Psoas muscle (tissue), 8 donors: ENCODE results near the gene ECT2L. TPM values are rescaled to one million over a fixed set of nuclear protein-coding genes. Genes with fewer than 3 reads are reported as not detected.

Experiments used
- ATAC-seq, 4 donors: fragments of 200-7000 bp; cut with Tn5 transposase; one replicate each; pipeline ENCODE4 v1.9.1; 2020; ENCODE audit warnings: moderate library complexity in 3 of 4, mild to moderate bottlenecking in 2 of 4
- DNase-seq, 2 donors: peaks; one replicate each; pipeline ENCODE4 v3.0.0-alpha.2; 2020
- H3K27ac ChIP-seq: fragments of 200-600 bp; one replicate; pipeline ENCODE4 v1.8.0; 2022
- H3K27me3 ChIP-seq, 3 donors: fragments of 200-600 bp in 1 of 3; one replicate each; pipeline versions ENCODE4 v1.6.1 to v1.8.0; 2013 to 2022; ENCODE audit warnings: low read length in 2 of 3, mild to moderate bottlenecking in 2 of 3, moderate library complexity in 1 of 3; ENCODE audit not compliant: insufficient read depth in 3 of 3
- H3K36me3 ChIP-seq, 2 donors: fragments of 200-600 bp in 1 of 2; one replicate each; pipeline versions ENCODE4 v1.6.1 to v1.8.0; 2013 to 2022; ENCODE audit warnings: low read depth in 1 of 2, mild to moderate bottlenecking in 1 of 2, moderate library complexity in 1 of 2; ENCODE audit not compliant: insufficient read depth in 1 of 2
- H3K4me1 ChIP-seq: fragments of 200-600 bp; one replicate; pipeline ENCODE4 v1.8.0; 2022
- H3K4me3 ChIP-seq: fragments of 200-600 bp; one replicate; pipeline ENCODE4 v1.8.0; 2022; ENCODE audit warnings: mild to moderate bottlenecking
- H3K9me3 ChIP-seq: fragments of 200-600 bp; one replicate; pipeline ENCODE4 v1.8.0; 2022
- WGBS, 3 donors: extraction: QIAGEN DNeasy Blood & Tissue Kit; methylation state at CpG; one replicate each; pipeline versions ENCODE4 v1.1.6 to v1.1.7; 2013; 5-methylcytosine and 5-hydroxymethylcytosine counted together
- intact Hi-C, 2 donors: fragments of 100-400 bp; cut with DNase I; formaldehyde crosslinking; loops; one replicate each; pipeline versions ENCODE4 v1.11.0 to v1.14.2; 2022
- polyA plus RNA-seq, 3 donors: library from polyadenylated mRNA; stranded (reverse); fragments of 200-250 nt; gene quantifications; one replicate each; pipeline ENCODE4 v1.2.3, GENCODE V29; 2013
- total RNA-seq, 4 donors: library from RNA; stranded (reverse); fragmentation: NEBNext Ultra II Directional in 2 of 4; extraction: Animal tissue kit (Norgen Biotek cat#: 25700) in 2 of 4; gene quantifications; one replicate each; pipeline versions ENCODE4 v1.2.1 to v1.2.4, GENCODE V29; 2021 to 2023
- TF ChIP-seq, protein P1 (sequence below): fragments of 200-600 bp; IDR thresholded peaks from one replicate; pipeline ENCODE4 v1.8.0; 2022; ENCODE audit warnings: antibody characterized with exemption
- donor health status: healthy with polysubstance abuse.
- donor health status: DM: no; HTN: no; CAD: no; lungs with moderate emphysema.
- donor health status: Bipolar disorder and iron deficiency.
- donor health status: healthy.
- donor health status: DM: yes; HTN: yes; CAD: no.
- donor health status: DM: no; HTN: no; CAD: no.
- donor health status: DM: no; HTN: no; CAD: no.
- donor health status: DM: yes; HTN: yes; CAD: no.

Gene ECT2L
- total and polyA plus RNA-seq, 7 donors: under 0.01 TPM; not detected in 6

DNA sequence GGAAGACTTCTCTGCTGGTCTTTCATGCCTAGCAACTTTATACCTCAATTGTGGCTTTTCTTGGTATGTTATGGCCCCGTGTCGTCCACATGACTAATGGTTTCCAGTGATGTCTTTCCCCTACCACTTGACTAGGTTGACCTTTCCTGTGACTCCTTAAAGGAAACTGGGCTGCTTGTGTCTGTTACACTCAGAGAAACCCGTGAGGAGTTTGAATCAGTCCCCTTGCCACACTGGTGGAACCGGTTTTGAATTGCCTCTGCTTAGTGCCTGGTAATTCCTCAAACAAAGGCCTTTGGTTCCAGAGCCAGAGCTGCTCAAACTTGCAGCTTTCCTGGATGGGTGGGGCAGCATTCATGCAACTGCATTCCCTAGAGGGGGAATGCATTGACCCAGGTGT lies 21.9 kb downstream of the ECT2L start:
- ATAC-seq (no peak), DNase-seq (no peak)
- 46 to 56% (median 47%) methylated on average over 4 of the region's 4 CpGs for WGBS, 3 donors
- no peaks in the 10 kb centered on the region for H3K36me3 ChIP-seq
- H3K4me3 ChIP-seq: no peak overlapping the region
- TF ChIP-seq, protein P1, sequence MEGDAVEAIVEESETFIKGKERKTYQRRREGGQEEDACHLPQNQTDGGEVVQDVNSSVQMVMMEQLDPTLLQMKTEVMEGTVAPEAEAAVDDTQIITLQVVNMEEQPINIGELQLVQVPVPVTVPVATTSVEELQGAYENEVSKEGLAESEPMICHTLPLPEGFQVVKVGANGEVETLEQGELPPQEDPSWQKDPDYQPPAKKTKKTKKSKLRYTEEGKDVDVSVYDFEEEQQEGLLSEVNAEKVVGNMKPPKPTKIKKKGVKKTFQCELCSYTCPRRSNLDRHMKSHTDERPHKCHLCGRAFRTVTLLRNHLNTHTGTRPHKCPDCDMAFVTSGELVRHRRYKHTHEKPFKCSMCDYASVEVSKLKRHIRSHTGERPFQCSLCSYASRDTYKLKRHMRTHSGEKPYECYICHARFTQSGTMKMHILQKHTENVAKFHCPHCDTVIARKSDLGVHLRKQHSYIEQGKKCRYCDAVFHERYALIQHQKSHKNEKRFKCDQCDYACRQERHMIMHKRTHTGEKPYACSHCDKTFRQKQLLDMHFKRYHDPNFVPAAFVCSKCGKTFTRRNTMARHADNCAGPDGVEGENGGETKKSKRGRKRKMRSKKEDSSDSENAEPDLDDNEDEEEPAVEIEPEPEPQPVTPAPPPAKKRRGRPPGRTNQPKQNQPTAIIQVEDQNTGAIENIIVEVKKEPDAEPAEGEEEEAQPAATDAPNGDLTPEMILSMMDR: no peak
- no peaks in the 10 kb centered on the region for H3K27me3 ChIP-seq
- H3K27ac ChIP-seq: no peak overlapping the region
- intact Hi-C loops: loop anchor here (5.0 to 10.0 kb wide), 3 partner anchors 287 to 545 kb away; no protein-coding TSS in a partner anchor
- no peaks in the 10 kb centered on the region for H3K9me3 ChIP-seq
- H3K4me1 ChIP-seq: no peaks in the 10 kb centered on the region

DNA sequence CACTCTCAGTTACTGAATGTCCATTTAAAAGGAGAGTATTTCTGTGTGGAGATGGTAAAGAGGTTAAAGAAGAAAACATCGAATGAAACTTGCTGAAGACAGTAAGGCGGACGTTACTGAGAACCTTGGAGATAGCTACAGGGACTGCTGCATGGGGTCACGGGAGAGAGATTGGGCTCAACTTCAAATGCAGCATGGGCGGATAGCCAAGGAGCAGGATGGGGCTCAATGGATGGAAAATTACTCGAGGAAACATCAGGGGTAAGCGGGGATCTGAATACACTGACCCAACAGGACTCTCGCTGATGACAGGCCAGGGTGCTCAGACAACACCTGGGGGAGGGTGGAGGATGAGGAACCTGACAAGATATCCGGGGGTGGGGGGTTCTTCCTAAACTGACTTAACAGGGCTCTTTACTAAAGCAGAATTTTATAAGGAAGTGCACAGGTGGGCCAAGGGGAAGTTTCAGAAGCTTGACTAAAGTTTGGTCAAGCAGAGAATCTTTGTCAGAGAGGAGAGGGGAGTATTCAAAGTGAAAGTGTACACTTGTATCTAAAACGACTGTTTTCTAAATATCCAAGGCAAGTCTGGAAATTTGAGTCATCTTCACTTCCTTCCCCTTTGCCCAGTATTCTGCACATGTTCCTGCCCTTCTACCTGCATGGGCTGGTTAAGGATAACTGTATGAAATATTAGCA lies 22.8 kb downstream of the ECT2L start:
- Histone ChIP-seq H3K27ac (no peak overlapping the region), H3K27me3 (no peaks in the 10 kb centered on the region), H3K4me3 (no peak overlapping the region), H3K4me1 (no peaks in the 10 kb centered on the region), H3K36me3 (no peaks in the 10 kb centered on the region), H3K9me3 (no peaks in the 10 kb centered on the region)
- no peak for ATAC-seq
- intact Hi-C loops: loop anchor here (5.0 to 10.0 kb wide), 3 partner anchors 286 to 544 kb away; no protein-coding TSS in a partner anchor
- DNase-seq: no peak
- TF ChIP-seq, protein P1: no peak
- 51 to 60% (median 56%) methylated on average over 10 of the region's 10 CpGs for WGBS, 3 donors

DNA sequence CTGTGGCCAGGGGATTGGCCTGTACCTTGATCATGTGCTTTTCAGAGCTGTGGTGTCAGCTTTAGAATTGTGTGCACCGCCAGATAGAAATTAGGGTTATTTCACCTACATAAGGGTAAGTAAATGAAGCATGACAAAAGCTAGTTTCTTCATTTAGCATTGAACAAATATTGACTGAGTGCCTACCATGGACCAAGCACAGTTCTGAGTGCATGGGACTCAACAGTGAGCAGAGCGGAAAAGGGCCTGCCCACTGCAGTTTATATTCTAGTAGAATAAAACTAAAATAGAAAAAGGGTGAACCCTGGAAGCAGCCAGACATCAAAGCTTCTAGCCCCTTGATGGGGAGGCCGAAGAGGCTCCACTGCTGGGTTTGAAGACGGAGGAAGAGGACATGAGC lies 25.6 kb downstream of the ECT2L start:
- Histone ChIP-seq H3K9me3 (no peaks in the 10 kb centered on the region), H3K27me3 (no peaks in the 10 kb centered on the region), H3K36me3 (no peaks in the 10 kb centered on the region), H3K4me3 (no peak overlapping the region), H3K27ac (no peak overlapping the region), H3K4me1 (no peaks in the 10 kb centered on the region)
- TF ChIP-seq, protein P1: no peak
- intact Hi-C loops: no loop called here
- no peak for ATAC-seq
- 89 to 98% (median 93%) methylated on average over 4 of the region's 4 CpGs for WGBS, 3 donors
- no peak for DNase-seq

DNA sequence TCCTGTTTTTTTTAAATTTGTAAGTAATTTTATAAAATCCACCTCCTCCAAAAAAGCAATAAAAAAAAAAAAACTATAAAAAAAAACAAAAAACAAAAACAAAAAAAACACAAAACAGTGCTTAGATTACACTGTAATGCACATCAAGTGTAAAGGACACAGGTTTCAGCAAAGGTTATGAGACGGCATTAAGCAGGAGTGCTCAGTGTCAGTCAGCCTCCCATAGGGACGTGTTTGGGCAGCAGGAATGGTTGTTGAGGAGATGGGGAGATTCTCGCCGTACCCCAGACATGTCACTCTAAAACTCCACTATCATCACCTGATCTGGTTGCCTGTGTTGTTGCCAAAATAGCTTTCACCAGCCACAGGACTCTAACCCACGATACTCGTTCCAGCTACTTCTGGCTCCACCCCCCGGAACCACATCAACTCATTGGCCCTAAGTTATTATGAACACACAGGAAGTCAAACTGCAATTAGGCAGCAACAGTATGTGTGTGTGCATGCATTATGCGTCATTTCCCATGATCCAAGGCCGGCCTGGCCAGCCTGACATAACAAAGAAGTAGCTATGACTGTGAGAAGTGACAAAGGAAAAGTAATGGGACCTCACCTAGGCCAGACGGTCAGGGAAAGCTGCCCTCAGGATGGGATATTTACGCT lies 28.7 kb downstream of the ECT2L start:
- no peaks in the 10 kb centered on the region for H3K36me3 ChIP-seq
- TF ChIP-seq, protein P1: no peak
- ATAC-seq (no peak), DNase-seq (no peak)
- no peaks in the 10 kb centered on the region for H3K4me1 ChIP-seq
- no peak overlapping the region for H3K4me3 ChIP-seq
- H3K27ac ChIP-seq: no peak overlapping the region
- H3K27me3 ChIP-seq: no peaks in the 10 kb centered on the region
- 81 to 83% (median 83%) methylated on average over 11 of the region's 11 CpGs for WGBS, 3 donors
- H3K9me3 ChIP-seq: no peaks in the 10 kb centered on the region
- intact Hi-C loops: no loop called here
